GM18868 (cell line): ENCODE data around the gene ZNF444.
"Not testable (repeated sequence)": the region's sequence is repeated elsewhere in the genome, so short reads cannot be mapped to it uniquely, and the experiment has no call there.

ENCODE experiments used
- ATAC-seq: cut with Tn5 transposase; IDR thresholded peaks from one replicate; pipeline ENCODE4 v1.9.1; 2021; ENCODE audit warnings: mild to moderate bottlenecking, moderate library complexity; ENCODE audit not compliant: unreplicated experiment

ZNF444 gene

DNA sequence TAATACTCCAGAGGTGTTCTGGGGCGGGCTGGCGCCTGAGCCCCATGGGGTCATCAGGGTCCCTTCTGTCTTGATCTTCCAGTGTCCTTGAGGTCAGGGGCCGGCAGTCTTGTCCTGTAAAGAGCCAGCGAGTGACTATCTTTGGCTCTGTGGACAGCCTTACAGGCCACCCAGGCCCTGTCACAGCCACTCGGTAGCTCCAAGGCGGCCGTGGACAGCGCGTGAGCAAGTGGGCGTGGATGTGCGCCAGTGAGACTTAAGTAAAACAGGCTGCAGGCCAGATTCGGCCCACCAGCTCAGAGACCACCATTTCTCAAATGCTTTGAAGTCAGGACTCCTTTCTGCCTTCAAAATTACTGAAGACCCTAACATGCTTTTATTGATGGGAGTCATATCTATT is 3.7 kb downstream of the ZNF444 start:
- ATAC-seq, result no peak

DNA sequence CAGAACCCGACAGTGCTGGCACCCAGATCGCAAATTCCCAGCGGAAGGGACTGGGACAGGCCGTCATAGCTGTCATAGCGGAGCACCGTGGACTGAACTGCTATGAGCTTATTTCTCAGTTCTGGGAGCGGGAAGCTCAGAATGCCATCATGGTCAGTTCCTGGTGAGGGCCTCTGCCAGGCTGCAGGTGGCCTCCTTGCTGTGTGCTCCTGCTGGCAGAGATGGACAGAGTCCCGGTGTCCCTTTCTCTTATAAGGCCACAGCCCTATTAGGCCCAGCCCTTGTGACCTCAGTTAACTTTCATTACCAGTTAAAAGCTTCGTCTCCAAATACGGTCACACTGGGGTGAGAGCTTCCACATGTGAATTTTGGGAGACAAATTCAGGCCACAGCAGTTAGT is 4.6 kb downstream of the ZNF444 start:
- ATAC-seq, result no peak

DNA sequence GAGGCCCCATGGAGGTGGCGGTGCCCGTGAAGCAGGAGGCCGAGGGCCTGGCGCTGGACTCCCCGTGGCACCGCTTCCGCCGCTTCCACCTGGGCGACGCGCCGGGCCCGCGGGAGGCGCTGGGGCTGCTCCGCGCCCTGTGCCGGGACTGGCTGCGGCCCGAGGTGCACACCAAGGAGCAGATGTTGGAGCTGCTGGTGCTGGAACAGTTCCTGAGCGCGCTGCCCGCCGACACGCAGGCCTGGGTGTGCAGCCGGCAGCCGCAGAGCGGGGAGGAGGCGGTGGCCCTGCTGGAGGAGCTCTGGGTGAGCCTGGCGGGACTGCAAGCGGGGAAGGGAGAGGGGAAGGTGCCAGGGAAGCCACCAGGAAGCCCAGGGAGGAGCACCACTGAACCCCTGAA is 5.8 kb downstream of the ZNF444 start:
- ATAC-seq, result no peak

DNA sequence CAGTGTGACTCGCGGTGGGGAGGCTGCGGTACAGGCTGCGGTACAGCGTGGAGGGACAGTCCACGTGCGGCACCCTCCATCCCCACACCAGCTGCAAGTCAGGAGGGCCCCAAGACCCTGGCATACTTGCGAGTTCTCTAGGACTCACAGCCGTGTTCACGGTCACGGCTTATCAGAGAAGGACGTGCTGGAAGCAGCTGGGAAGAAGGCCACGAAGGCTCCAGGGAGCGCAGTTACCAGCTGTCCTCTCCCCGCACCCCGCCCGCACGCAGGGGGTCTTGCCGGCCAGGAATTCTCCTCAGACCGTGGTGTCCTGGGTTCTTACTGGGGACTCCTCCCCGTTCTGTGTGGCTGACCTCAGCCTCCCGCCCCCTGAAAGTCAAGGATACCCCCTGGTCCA is 6.2 kb downstream of the ZNF444 start:
- no peak for ATAC-seq

DNA sequence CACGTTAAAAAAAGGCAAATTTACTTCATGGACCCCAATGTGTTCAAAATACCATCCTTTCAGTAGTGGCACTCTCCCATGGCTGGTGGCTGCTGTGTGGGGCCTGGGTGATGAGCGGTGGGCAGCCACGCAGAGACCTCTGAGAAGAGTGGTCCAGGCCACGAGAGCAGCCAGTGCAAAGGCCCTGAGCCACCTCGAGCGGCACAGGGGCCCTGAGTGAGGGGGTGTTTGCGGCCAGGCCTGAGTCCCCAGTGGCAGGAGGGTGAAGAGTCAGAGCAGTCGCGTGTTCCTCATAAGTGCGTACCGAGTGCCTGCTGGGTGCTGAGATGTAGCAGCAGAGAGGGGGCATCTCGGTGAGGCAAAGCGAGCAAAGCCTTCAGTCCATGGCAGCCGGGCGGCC is 7.0 kb downstream of the ZNF444 start:
- ATAC-seq, result no peak

DNA sequence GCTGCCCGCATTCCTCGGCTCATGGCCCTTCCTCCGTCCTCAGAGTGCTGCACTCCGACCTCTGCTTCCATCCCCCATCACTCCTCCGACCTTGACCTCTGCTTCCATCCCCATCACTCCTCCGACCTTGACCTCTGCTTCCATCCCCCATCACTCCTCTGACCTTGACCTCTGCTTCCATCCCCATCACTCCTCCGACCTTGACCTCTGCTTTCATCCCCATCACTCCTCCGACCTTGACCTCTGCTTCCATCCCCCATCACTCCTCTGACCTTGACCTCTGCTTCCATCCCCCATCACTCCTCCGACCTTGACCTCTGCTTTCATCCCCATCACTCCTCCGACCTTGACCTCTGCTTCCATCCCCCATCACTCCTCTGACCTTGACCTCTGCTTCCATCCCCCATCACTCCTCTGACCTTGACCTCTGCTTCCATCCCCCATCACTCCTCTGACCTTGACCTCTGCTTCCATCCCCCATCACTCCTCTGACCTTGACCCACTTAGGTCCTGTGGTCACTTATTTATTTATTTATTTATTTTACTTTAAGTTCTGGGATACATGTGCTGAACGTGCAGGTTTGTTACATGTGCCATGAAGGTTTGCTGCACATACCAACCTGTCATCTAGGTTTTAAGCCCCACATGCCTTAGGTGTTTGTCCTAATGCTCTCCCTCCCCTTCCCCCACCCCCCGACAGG is 8.0 kb downstream of the ZNF444 start:
- ATAC-seq, result not testable (repeated sequence)

DNA sequence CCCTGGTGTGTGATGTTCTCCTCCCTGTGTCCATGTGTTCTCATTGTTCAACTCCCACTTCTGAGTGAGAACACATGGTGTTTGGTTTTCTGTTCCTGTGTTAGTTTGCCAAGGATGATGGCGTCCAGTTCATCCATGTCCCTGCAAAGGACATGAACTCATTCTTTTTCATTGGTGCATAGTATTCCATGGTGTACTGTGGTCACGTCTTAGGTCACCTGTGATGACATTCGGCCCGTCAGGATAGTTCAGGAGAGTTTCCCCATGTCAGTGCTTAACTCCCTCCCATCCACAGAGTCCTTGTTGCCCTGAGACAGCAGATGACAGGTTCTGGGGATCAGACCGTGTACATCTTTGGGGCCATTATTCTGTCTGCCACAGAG is 8.6 kb downstream of the ZNF444 start:
- no peak for ATAC-seq

DNA sequence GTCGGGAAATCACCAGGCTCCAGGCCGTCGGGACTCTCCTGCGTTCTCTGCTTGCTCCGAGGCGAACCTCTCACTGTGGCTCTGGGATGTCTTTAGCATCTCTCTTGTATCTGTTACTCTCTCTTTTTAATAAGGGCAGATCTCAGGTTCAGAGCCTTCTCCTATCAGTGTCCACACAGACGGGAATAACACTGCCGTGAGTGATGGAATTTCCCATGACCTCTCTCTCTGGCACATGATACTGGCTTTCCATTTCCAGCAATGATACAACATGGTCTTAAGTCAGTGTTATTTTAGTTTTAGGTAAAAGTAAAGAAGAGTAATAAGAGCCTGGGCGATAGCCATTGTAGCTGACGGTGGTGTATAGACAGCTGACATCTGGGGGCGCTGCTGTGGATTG is 9.3 kb downstream of the ZNF444 start:
- no peak for ATAC-seq

DNA sequence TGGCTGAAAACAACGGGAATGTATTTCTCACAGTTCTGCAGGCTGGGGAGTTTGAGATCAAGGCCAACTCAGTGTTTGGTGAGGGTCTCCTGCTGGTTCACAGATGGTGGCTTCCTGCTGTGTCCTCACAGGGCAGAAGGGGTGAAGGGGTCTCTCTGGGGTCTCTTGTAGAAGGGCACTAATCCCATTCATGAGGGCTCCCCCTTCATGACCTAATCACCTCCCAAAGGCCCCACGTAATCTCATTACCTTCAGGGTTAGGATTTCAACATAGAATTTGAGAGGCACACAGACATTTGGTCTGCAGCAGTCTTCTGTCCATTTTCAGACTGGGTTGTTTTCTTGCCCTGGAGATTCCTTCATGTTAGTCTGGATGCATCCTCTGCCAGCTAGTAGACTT is 11.6 kb downstream of the ZNF444 start:
- ATAC-seq, result no peak

DNA sequence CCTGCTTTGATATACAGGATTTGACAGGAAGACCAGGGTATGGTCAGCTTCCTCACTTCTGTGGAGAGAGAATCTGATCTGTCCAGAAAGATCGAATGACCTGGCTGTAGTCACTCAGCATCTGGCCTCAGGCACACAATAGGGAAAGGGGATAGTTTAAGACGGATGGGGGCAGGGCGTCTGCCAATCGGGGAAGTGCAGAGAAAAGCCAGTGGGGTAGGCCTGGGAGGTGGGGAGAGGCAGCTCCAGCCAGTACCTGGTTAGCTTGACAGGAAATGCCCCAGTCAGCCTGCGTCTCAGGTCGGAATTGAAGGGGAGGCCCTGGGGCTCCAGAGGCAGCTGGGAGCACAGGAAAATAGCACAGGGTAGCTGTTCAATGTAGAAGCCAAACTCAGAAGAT is 12.4 kb downstream of the ZNF444 start:
- no peak for ATAC-seq

DNA sequence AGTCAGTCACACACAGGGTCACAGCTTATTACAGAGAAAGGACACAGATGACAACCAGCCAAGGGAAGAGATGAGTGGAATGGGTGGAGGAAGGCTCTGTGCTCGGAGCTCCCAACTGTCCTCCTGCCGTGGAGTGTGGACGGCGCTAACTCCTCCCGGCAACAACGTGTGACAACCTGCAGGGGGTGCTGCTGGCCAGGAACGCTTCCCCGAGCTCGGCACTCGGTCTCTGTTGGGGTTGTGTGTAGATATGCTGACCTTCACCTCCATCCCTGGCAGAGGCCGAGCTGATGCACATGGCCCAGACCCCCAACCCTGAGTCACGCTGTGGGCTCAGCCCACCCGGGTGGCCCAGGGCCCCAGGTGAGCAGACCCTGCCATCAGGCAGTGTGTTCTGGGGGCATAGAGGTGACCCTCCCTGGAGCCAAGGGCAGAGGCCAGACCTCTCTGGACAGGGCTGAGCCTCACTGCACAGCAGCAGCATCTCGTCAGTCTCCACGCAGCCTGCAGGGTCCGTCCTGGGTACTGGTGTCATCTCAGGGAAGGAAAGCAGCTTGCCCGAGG is 14.1 kb downstream of the ZNF444 start:
- no peak for ATAC-seq

DNA sequence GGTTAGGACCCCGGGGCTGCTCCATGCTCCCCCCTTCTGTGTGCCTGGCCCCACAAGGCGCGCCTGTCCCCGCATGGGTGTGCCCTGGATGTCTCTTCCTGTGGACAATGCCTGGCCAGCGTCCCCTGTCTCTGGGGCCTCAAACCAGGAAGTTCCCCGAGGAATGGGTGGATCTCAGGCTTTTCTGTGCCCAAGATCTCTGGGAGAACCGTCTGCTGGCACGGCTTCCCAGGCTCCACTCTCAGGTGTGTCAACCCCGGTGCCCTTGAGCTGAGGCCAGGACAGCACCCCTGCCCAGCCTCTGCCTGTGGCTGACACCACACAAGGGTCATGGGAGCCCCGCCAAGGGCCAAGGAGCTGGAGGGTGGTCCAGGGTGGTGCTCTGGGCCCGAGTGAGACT is 15.7 kb downstream of the ZNF444 start:
- no peak for ATAC-seq

DNA sequence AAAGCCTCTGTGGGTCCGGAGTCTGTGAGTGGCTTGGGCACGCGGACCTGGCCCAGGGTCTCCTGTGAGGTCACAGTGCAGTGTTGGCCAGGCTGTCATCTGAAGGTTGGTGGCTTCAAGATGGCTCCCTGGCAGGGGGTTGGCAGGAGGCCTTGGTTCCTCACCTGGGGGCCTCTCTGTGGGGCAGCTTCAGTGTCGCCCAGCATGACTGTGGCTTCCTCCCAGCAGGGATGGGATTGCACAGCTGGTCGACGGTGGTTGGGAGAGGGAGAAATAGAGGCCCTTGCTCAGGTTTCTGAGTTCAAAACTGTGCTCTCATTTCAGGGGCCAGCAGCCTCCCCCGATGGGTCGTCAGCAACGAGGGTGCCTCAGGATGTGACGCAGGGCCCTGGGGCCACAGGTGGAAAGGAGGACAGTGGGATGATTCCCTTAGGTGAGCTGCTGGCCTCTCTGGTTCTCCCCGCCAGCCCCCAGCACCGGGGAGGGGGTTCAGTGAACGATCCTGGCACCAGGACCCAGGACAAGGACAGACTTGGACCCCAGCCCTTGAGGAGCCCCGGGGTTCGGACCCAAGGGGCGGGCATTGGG is 17.2 kb downstream of the ZNF444 start:
- ATAC-seq, result no peak

DNA sequence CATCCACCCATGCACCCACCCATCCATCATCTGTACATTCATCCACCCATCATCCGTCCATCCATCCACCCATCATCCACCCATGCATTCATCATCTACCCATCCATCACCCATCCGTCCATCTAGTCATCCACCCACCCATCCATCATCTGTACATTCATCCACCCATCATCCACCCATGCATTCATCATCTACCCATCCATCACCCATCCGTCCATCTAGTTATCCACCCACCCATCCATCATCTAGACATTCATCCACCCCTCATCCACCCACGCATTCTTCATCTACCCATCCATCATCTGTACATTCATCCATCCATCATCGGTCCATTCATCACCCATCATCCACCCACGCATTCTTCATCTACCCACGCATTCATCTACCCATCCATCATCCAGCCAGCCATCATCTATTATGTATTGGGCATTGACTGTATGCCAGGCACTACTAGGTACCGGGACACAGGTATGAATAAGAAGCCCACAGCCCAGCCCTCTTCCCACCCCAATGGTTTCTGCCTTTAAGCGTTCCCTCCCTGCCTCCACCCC is 18.0 kb downstream of the ZNF444 start:
- no peak for ATAC-seq

DNA sequence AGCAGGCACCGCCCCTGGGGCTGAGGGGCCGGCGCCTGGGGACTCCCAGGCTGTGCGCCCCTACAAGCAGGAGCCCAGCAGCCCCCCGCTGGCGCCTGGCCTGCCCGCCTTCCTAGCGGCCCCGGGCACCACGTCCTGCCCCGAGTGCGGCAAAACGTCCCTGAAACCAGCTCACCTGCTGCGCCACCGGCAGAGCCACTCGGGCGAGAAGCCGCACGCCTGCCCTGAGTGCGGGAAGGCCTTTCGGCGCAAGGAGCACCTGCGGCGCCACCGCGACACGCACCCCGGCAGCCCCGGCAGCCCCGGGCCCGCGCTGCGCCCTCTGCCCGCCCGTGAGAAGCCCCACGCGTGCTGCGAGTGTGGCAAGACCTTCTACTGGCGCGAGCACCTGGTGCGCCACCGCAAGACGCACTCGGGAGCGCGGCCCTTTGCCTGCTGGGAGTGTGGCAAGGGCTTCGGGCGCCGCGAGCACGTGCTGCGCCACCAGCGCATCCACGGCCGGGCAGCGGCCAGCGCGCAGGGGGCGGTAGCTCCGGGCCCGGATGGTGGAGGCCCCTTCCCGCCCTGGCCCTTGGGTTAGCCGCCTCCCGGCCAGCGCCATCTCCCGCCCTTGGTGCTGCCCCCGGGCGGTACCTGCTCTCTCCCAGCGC is 18.7 kb downstream of the ZNF444 start:
- no peak for ATAC-seq

DNA sequence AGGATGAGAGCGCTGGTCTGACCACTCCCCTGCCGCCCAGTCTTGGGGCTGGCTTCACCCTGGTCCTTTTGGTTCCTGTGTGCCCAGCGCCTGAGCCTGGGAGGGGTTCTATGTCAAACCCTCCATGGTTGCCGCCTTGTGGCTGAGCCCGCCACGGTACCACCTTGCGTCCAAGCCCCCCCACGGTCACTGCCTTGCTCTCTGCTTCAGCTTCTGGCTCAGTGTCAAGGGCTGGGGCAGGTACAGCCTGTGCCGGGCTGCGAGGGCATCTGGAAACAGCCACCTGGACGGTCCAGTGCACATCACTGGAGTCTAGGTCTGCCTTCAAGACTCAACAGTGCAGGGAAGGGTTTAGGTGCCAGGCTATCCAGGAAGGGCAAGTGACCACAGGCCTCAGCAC is 20.4 kb downstream of the ZNF444 start:
- no peak for ATAC-seq

DNA sequence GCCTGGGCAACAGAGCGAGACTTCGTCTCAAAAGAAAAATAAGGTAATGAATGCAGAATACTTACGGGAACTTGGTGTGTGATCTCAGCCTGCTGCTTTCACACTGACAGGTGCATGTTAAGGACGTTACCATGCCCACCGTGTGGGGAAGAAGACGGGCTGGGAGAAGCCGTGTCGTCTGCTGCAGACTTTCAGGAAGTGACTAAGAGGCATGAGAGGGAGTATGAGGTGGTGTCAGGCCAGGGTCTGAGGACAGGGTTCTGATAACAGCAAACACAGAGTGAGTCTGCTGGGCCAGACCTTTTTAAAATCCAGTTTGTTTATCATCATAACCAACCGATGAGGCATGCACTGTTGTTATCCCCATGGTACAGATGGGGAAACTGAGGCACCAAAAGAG is 21.2 kb downstream of the ZNF444 start:
- ATAC-seq, result no peak

DNA sequence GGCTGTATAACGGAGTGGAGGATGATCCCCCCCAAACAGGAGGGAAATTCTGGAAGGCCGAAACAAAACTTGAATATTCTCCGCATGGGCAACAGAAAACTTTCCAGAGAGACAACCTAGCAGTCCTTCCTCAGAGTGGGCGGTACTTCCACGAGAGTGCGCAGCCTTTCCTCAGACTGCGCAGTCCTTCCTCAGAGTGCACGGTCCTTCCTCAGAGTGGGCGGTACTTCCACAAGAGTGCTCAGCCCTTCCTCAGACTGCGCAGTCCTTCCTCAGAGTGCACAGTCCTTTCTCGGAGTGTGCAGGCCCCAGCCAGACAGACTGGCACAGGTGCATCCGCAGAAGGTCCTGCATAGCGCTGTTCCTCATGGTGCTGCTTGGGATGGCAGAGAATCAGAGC is 22.0 kb downstream of the ZNF444 start:
- no peak for ATAC-seq

DNA sequence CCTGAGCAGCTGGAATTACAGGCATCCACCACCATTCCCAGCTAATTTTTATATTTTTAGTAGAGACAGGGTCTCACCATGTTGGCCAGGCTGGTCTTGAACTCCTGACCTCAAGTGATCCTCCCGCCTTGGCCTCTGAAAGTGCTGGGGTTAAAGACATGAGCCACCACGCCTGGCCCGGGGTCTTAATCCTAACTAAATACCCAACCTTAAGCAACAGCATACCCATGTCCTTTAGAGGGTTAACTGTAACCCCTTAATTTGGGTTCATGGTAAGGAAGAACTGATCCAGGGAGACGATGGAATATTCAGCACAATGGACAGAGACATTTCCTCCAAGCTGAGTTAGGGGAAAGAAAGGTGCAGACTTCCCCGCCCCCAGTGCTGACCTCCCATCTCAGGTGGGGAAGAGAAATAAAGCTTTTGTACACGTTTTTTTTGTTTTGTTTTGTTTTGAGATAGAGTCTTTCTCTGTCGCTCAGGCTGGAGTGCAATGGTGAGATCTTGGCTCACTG is 26.0 kb downstream of the ZNF444 start:
- no peak for ATAC-seq

DNA sequence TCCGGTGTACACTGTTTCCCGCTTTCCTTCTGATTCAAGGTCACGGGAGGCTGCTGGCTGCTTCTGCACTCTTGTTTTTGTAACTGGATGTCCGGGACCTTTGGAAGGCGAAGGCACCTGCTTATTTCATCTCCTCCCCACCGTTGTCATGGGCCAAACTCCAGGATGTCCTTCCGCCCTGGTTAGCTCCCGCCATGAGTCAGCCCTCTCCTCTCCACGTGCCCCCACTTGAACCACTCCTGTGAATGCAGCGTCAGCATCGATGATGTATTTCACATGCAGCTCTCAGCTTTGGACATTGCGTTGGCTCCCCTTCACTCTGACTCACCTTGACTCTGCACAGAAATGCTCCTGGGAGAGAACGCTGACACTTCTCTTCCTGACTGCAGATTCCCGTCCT is 29.2 kb downstream of the ZNF444 start:
- no peak for ATAC-seq

DNA sequence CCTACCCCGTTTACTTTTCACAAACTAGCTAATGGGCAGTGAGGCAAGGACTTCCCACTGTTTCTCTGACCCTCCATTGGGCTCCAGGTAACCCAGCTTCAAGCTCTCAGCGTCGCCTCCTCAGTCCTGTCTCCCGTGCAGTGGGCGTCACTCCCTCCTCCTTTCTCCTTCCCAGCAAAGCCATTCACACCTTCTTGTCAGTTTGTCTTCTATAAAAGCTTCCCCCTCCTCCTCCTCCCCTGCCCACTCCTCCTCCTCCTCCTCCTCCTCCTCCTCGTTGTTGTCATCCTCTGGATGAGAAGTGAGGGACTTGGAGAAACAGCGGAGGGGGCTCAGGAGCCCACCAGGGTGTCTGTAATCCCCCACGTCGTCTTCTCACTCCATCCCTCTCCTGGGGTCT is 33.0 kb downstream of the ZNF444 start:
- no peak for ATAC-seq

DNA sequence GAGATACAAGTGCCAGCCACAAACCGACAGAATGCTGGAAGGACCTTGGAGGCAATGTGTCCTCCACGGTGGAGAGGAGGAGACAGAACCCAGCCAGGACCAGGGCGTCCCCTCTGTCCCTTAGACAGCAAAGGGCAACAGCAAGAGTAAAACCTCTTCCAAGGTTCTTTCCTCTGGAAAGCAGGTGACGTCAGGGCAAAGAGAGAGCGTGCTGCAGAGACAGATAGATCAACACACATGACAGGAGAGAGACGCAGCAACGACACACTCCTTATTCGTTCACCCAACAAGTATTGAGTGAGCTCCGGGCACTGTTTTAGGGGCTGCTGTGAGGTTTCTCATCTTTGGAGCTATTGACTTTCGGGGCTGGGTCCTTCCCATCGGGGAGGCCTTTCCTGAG is 33.5 kb downstream of the ZNF444 start:
- no peak for ATAC-seq
